Activated naive CD4-positive, alpha-beta T cell treated with anti-CD3 and anti-CD28 coated beads, Interleukin-2, amount 10 ng/mL, durations not matched to agents 7 days and 5 days (primary cell): ENCODE measurements around the gene MORC2.

ENCODE experiments used
- CTCF ChIA-PET: fragments of 350-600 bp; sonication (Branson Sonifier 250); formaldehyde crosslinking; loops from one replicate; lab custom pipeline; 2021; ENCODE audit warnings: antibody characterized with exemption; lab: Charles Lee
- DNase-seq: peaks from one replicate; pipeline ENCODE4 v3.0.0-alpha.2; 2020
- H3K27ac Mint-ChIP-seq: one replicate; pipeline ENCODE4 v1.8.0; 2021; ENCODE audit warnings: mild to moderate bottlenecking, moderate library complexity, mixed read lengths
- H3K27me3 Mint-ChIP-seq: one replicate; pipeline ENCODE4 v1.8.0; 2021; ENCODE audit warnings: mild to moderate bottlenecking, mixed read lengths
- H3K36me3 Mint-ChIP-seq: one replicate; pipeline ENCODE4 v1.8.0; 2021; ENCODE audit warnings: mixed read lengths
- H3K4me1 Mint-ChIP-seq: one replicate; pipeline ENCODE4 v1.8.0; 2021; ENCODE audit warnings: mixed read lengths
- H3K4me3 Mint-ChIP-seq: one replicate; pipeline ENCODE4 v1.8.0; 2021; ENCODE audit warnings: mild to moderate bottlenecking, moderate library complexity, mixed read lengths
- H3K9me3 Mint-ChIP-seq: one replicate; pipeline ENCODE4 v1.8.0; 2021; ENCODE audit warnings: mixed read lengths

The MORC2 gene

DNA sequence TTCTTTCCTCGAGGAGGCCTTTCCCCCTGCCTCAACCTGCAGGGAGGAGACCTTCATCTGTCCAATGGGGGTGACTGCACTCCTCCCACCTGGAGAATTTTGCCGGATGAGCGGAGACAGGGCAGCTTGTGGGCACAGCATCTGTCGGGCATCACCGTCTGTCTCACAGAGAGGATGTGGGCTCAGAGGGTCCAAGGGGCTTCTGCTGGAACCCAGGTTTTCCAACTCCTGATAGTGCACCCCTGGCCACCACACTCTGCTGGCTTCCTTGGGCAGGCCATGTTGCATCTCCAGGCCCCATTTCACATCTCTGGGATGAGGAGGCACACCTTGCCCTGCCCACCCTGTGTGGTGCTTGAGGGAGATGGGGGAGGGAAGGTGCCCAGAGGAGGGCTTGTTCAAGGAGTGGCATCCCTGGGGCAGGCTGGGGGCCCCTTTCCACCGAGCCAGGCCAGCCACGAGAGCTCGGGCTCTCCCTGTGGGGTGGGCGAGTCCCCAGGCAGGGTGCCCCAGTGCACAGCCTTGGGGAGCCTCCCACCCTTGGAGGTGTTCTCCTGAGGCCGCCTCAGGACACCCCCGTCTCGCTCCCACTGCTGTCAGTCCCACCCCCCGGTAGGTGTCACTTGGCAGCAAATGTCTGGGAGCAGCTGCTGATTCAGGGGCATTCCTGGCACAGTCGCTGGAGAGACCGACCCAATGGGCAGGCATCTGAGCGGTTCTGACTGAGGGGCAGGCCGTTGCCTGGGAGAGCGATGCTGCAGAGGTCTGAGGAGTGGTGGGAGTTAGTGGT lies 84.2 kb downstream of the MORC2 start:
- CTCF ChIA-PET = no interaction called here
- Mint-ChIP-seq H3K36me3 (no peaks in the 10 kb centered on the region), H3K27ac (no peak overlapping the region), H3K27me3 (no peaks in the 10 kb centered on the region), H3K9me3 (no peaks in the 10 kb centered on the region), H3K4me1 (no peaks in the 10 kb centered on the region), H3K4me3 (no peak overlapping the region)
- no peak for DNase-seq

GRCh38 chr22:30883586-30884145 lies 84.9 kb downstream of the MORC2 start:
- Mint-ChIP-seq H3K9me3 (no peaks in the 10 kb centered on the region), H3K27ac (no peak overlapping the region), H3K27me3 (no peaks in the 10 kb centered on the region), H3K4me3 (no peak overlapping the region), H3K36me3 (no peaks in the 10 kb centered on the region), H3K4me1 (no peaks in the 10 kb centered on the region)
- no peak for DNase-seq
- CTCF ChIA-PET = no interaction called here

DNA sequence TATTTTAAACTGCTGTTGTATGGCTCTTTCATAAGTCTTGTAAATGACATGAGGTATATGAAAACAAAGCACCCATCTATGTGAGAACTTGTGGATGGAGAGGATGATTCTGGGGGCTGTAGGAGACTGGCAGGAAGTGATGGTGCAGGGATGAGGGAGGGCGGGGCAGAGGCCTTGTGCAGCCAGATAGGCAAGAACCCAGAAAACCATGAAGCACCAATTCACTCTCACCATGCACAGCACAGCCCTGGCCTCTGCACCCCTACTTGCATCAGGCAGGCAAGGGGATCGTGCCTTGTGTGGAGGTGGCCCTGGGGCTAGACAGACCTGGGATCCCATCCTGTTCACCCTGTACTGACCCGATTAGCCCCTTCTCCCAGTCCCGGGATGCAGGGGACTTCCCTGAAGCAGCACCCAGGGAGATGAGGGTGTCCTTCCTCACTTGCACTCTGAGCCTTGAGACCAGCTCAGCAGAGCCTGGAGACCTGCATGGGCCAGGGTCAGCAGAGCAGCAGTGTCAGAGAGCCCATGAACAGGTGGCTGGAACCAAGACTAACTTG lies 85.5 kb downstream of the MORC2 start:
- no peaks in the 10 kb centered on the region for H3K9me3 Mint-ChIP-seq
- no peak for DNase-seq

DNA sequence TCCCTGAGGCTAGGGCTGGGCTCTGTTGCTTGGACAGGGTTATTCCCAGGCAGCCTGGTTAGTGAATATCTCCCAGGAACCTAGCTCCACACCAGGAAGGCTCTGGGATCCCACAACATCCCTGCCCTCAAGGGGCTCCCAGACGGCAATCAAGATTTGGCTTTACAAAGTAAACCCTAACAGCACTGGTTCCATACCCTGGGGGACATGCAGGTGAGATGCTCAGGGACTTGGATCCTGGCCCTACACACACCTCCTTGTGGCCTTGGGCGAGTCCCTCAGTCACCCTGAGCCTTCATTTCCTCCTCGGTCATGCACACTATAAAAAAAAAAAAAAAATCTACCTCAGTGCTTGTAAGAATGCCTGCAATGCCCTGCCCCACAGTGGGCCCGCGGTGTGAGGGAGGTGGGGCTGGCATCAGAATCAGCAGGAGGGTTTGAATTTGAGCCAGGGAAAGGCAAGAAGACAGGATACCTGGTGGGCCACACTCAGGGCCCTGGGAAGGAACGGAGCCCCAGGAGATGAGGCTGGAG lies 86.3 kb downstream of the MORC2 start:
- H3K27me3 Mint-ChIP-seq = no peaks in the 10 kb centered on the region
- no peaks in the 10 kb centered on the region for H3K36me3 Mint-ChIP-seq
- DNase-seq = no peak
- no peak overlapping the region for H3K27ac Mint-ChIP-seq
- no peaks in the 10 kb centered on the region for H3K4me1 Mint-ChIP-seq
- CTCF ChIA-PET = no interaction called here
- H3K9me3 Mint-ChIP-seq = no peaks in the 10 kb centered on the region
- no peak overlapping the region for H3K4me3 Mint-ChIP-seq

More for the DNA sequence above, 85.5 kb downstream of the MORC2 start:
- Mint-ChIP-seq H3K27ac (no peak overlapping the region), H3K36me3 (no peaks in the 10 kb centered on the region), H3K4me3 (no peak overlapping the region), H3K27me3 (no peaks in the 10 kb centered on the region), H3K4me1 (no peaks in the 10 kb centered on the region)
- CTCF ChIA-PET = no interaction called here

- CTCF ChIA-PET = no interaction called here
- no peaks in the 10 kb centered on the region for H3K27me3 Mint-ChIP-seq
- no peak overlapping the region for H3K4me3 Mint-ChIP-seq
- no peaks in the 10 kb centered on the region for H3K36me3 Mint-ChIP-seq
- DNase-seq = no peak
- H3K27ac Mint-ChIP-seq = no peak overlapping the region
- no peaks in the 10 kb centered on the region for H3K9me3 Mint-ChIP-seq
- no peaks in the 10 kb centered on the region for H3K4me1 Mint-ChIP-seq
Measured at GRCh38 chr22:30881361-30882183, 87.0 kb downstream of the MORC2 start.

DNA sequence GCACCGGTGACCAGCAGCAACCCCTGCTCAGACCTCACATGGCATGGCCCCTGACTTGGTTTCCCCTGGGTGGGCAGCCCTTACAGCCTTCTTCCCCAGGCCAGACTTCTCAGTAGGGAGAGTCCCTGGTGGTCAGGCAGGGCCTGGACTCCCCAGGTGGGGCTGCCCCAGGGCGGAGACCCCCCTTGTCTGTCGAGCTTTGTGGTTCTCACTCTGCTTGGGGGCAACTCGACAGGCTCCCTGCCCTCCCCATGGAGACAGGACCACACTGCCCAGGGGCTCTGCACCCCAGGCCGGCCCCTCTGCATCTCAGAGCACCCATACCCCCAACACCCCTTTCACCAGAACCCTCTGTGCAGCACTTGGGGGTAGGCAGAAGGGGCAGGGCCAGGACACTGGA lies 87.7 kb downstream of the MORC2 start:
- Mint-ChIP-seq H3K4me1 (no peaks in the 10 kb centered on the region), H3K27me3 (no peaks in the 10 kb centered on the region), H3K36me3 (no peaks in the 10 kb centered on the region), H3K9me3 (no peaks in the 10 kb centered on the region), H3K27ac (no peak overlapping the region), H3K4me3 (no peak overlapping the region)
- DNase-seq = no peak
- CTCF ChIA-PET = no interaction called here

DNA sequence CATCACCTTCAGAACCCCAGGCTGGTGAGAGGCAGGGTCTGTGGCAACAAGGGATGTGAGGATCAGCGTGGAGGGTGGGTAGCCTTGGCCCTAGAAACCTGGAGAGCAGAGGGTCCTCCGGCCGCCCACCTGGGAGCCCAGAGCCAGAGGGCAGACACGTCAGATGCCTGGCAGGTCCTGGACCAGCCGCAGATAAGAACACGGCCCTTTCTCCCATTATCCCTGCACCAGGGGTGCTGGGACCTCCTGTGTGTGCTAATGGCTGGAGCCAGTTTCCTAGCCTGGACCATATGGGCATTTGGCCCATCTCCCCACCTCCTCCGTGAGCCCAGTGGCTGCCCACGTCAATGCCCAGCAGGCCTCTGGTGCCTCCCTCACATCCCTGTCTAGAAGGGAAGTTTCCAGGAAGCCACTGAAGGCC lies 88.4 kb downstream of the MORC2 start:
- Mint-ChIP-seq H3K36me3 (no peaks in the 10 kb centered on the region), H3K27ac (no peak overlapping the region), H3K27me3 (no peaks in the 10 kb centered on the region), H3K4me3 (no peak overlapping the region), H3K9me3 (no peaks in the 10 kb centered on the region), H3K4me1 (no peaks in the 10 kb centered on the region)
- no peak for DNase-seq
- CTCF ChIA-PET = no interaction called here

GRCh38 chr22:30879415-30879797 lies 89.2 kb downstream of the MORC2 start:
- Mint-ChIP-seq H3K4me1 (no peaks in the 10 kb centered on the region), H3K36me3 (no peaks in the 10 kb centered on the region), H3K27ac (no peak overlapping the region), H3K9me3 (no peaks in the 10 kb centered on the region), H3K4me3 (no peak overlapping the region), H3K27me3 (no peaks in the 10 kb centered on the region)
- no peak for DNase-seq
- CTCF ChIA-PET = interaction anchor here (0.7 to 1.0 kb wide), 2 partner anchors 10 to 11 kb away, joined by 3 to 4 read pairs; no protein-coding TSS in a partner anchor

DNA sequence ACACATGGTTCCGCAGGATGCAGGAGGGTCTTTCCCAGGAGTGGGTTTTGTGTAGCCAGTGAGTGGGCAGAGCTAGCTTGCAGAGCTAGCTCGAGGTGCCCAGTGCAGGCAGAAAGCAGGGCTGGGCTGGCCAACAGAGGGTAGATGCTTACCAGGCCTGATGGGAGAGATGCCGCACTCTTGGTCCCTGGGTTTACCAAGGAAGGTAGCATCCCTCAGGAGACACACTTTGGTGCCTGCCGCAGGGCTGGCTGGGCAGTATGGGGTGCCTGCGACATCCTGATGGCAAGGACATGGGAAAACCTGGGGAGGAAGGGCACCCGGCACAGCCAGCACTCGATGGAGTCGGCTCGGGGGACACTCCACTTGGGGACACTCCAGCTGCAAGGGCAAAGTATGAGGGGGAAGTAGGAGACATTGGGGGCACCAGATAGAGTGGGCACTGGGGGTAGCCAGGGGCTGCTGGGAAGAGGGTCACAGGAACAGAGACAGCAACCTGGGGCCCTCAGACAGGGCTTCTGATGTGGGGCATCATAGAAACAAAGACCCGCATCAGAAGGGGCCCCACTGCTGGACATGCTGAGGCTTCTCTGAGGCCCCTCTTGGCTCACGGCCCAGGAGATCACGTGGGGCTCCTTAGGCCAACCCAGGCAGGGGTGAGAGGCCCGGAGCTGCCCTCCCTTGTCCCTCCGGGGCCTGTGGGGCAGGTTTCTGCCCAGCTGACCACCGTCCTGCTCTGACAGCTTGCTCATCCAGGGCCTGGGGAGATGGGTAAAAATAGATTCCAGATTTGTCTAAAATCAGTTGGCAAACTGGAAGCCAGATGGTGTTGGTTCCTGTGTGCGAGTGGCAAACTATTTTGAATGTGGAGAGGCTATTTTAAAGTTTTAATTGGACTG lies 89.8 kb downstream of the MORC2 start:
- H3K9me3 Mint-ChIP-seq = no peaks in the 10 kb centered on the region
- CTCF ChIA-PET = interaction anchor here (0.7 to 1.0 kb wide), 2 partner anchors 11 to 12 kb away, joined by 3 to 4 read pairs; no protein-coding TSS in a partner anchor
- no peak overlapping the region for H3K27ac Mint-ChIP-seq
- H3K4me3 Mint-ChIP-seq = no peak overlapping the region
- H3K4me1 Mint-ChIP-seq = no peaks in the 10 kb centered on the region
- H3K27me3 Mint-ChIP-seq = no peaks in the 10 kb centered on the region
- H3K36me3 Mint-ChIP-seq = no peaks in the 10 kb centered on the region
- no peak for DNase-seq

DNA sequence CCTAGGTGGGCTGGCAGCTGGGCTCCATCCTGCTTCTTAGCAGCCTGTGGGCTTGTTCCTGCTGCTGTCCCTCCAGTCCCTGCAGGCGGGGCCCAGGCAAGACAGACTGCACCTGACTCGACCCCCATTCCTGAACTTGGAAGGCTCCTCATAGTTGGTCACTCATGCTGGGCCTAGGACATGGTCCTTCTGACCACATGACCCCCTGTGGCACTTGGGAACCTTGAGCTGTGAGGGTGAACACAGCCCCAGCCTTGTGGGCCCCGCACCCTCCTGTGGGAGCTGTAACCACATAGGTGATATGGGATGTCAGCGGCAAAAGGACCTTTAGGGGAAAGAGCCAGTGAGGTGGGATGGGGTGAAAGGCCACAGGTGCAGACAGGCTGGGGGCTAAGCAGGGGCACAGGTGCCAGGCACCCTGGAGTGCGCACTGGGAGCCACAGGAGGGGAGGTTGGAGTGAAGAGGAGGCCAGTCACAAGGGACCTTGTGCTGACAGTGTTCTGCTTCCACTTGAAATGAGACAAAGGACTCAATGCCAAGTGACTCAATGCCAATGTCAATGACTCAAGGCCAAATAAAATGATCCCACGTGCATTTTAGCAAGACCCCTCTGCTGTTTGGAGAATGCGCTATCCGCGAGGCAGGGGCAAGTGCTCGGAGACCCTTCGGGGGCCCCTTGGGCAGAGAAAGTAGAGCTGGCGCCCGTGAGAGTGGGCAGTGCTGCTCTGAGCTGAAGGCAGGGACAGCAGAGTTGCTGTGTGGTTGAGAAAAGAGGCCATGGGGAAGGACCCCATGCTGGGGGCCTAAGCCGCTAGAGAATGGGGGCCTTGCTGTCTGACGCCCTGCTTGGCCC lies 90.7 kb downstream of the MORC2 start:
- no peaks in the 10 kb centered on the region for H3K36me3 Mint-ChIP-seq
- H3K4me1 Mint-ChIP-seq = no peaks in the 10 kb centered on the region
- H3K4me3 Mint-ChIP-seq = no peak overlapping the region
- H3K27ac Mint-ChIP-seq = no peak overlapping the region
- no peaks in the 10 kb centered on the region for H3K27me3 Mint-ChIP-seq
- no peaks in the 10 kb centered on the region for H3K9me3 Mint-ChIP-seq
- DNase-seq = no peak
- CTCF ChIA-PET = no interaction called here

DNA sequence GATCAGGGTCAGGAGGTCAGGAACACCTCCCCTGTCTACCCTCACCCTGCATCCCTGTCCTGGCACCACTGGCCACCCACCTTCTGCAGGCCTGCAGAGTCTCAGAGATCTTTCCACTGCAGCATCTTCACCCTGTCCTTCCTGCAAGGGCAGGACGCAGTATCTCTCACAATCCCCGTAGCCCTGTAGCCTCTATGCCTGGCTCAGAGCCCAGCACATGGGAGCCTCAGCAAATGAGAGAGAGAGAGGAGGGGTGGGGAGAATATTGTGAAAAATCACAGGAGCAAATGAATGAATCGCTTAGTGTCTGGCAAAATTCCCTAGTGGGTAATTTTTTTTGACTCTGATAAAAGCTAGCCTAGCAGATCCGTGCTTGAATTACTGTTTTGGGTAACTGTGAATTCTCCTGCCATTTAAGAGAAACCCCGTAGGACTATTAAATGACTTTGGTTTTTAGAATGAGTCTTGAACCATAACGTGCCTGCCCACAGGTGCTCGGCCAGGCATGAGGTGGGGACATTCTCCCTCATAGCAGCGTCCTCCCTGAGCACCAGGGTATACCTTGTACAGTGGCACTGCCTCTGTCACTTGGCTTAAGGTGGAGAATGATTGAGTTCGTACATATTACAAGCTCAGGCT lies 91.5 kb downstream of the MORC2 start:
- Mint-ChIP-seq H3K27me3 (no peaks in the 10 kb centered on the region), H3K36me3 (no peaks in the 10 kb centered on the region), H3K9me3 (no peaks in the 10 kb centered on the region), H3K4me3 (no peak overlapping the region), H3K4me1 (no peaks in the 10 kb centered on the region), H3K27ac (no peak overlapping the region)
- no peak for DNase-seq
- CTCF ChIA-PET = no interaction called here

- peak; percentile 6 for DNase-seq
- H3K4me3 Mint-ChIP-seq = no peak overlapping the region
- CTCF ChIA-PET = no interaction called here
- no peaks in the 10 kb centered on the region for H3K4me1 Mint-ChIP-seq
- no peaks in the 10 kb centered on the region for H3K27me3 Mint-ChIP-seq
- no peaks in the 10 kb centered on the region for H3K36me3 Mint-ChIP-seq
- H3K9me3 Mint-ChIP-seq = no peaks in the 10 kb centered on the region
- H3K27ac Mint-ChIP-seq = no peak overlapping the region
Measured at GRCh38 chr22:30876221-30876751, 92.3 kb downstream of the MORC2 start.
